Activated CD8-positive, alpha-beta memory T cell treated with anti-CD3 and anti-CD28 coated beads, Interleukin-2, amount 50 U/mL, for 1 hour (primary cell): Measurements from ENCODE around the gene ZFAND3.

Source experiments
- DNase-seq: peaks from one replicate; pipeline ENCODE4 v3.0.0-alpha.2; 2020; ENCODE audit errors: extremely low read depth

ZFAND3 gene

DNA sequence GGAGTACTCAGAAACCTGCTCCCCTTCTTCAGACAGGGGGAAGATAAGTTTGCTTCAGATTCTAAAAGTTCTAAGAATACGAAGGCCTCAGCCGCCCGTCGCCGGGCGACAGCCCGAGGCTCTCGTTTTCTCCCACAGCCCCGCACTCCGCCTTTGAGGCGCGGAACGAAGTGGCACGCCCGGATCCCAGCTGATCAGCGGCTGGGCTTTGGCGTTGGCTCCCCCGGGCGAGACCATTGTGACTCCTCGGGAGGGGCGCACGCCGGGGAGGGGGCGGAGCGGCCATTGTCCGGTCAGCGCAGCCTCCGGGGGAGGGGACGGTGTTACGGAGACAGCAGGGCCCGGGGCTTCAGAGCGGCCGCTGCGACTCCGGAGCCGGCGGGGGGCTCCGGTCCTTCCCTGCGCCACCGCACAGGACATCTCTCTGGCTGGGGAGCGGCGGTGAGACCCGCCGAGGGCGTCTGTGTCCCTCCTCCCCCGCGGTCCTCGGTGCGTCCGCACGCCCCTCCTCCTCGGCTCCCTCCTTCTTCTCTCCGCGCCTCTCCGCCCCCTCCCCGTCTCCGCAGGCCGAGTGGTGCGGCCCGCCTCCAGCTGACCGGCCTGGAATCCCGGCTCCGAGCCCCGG is at the start of gene ZFAND3:
Gene ZFAND3 (plus strand): TSS at position 551 of the 625 bp plus-strand sequence. CDS start 219 bp downstream, outside the sequence.
- DNase-seq = peak; percentile 81

DNA sequence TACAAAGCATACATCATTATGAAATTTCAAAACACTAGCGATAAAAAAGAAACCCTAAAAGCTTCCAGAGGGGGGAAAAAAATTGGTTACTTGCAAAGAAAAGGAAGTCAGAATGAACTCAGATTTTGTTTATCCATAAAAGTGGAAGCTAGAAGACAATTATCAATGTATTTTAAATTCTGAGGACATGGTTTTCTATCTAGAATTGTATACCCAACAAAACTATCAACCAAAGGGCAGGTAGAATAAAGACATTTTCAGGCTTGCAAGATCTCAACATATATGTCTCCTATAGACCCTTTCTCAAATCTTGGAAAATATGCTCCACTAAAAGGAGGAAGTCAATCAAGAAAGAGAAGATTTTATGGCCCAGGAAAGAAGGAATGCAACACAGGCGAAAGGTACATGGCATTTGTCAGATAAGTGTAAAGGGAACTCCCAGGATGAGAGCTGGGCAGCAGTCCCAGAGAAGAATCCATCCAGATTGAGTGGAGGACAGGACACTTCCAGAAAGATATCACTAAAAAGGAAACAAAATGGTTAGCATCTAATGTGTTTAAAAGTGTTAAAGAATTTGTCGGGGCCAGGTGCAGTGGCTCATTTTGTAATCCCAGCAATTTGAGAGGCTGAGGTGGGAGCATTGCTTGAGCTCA is 45.4 kb upstream of the ZFAND3 start:
- no peak for DNase-seq

DNA sequence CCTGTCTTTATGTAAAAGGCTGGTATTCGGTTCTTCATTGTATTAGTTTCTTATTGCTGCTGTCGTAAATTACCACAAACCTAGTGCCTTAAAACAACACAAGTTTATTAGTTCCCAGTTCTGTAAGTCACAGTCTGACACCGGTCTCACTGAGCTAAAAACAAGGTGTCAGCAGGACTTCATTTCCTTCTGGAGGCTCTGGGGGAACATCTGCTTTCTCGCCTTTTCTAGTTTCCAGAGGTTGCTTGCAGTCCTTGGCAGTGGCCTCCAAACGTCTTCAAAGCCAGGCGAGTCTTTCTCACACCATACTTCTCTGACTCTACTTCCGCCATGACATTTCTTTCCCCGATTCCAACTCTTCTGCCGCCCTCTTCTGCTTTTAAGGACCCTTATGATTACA is 43.0 kb upstream of the ZFAND3 start:
- DNase-seq = no peak

DNA sequence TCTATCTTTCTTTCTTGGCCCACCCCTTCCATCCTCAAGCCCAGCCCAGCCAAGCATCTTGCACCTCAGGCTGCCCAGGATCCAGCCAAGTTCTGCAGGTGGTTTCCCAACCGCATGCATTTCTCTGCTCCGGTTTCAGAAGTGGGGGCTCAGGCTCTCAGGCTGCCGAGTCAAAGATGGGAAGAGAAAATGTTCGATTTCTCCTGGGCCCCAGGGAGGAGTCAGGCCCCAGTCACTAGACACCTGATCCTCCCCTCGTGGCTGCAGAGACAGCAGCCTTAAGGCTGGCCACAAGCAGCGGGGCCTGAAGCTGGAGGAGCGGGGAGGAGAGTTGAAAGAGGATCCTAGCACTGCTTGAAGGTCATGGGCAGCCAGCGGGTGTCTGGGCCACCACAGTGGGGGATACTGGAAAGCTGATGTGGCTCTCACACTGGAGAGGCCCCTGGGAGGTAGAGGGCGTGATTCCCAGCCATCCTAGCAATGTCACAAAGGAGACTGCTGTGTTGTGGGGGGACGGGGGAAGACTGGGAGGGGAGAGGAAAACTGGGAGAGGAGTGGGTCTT is 42.2 kb upstream of the ZFAND3 start:
- DNase-seq = no peak

DNA sequence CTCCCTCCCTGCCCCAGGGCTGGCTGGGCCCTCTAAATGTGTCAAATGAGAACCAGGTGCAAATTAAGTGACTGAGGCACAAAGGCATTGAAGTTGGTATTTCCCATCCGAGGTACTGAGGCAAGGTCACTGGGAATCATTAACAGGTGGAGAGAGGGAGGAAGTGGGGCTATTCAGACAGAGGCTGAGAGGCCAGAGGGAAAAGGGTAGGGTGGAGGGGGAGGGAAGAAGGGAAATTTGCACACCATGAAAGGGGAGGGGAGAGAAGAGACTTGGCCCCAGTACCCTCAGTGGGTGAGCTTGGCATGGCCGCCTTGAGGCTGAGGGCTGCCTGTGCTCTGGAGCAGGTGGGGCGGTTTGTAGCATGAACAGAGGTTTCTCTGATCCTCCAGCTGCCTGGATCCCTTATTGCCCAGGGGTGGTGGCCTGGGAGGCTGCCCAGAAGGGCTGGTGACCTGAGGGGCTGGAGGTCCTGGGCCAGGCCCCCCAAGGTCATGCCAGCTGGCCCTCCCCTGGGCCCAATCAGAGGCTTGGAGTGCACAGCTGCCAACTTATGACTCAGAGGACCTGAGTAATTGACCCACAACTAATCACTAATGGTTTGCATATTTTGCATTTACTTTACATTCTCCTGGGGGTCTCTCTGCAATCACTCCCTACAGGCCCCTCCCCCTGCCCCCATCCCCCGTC is 40.3 kb upstream of the ZFAND3 start:
- DNase-seq = no peak

- no peak for DNase-seq
Observed at GRCh38 chr6:37779902-37780628, 39.5 kb upstream of the ZFAND3 start.

DNA sequence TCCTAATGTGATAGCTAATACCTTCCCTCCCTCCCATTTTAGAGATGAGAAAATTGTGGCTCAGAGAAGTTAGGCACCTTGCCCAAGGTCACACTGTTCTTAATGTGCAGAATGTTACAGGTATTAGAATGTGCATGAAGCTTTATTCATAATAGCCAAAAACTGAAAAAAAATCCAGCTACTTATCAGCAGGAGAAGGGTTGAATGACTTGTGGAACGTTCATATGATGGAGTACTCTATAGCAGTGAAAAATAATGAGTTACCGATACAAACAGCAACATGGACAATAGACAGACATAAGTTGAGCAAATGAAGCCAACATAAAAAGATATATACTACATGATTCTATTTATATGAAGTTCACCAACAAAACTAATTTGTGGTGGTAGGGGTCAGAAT is 37.7 kb upstream of the ZFAND3 start:
- no peak for DNase-seq

DNA sequence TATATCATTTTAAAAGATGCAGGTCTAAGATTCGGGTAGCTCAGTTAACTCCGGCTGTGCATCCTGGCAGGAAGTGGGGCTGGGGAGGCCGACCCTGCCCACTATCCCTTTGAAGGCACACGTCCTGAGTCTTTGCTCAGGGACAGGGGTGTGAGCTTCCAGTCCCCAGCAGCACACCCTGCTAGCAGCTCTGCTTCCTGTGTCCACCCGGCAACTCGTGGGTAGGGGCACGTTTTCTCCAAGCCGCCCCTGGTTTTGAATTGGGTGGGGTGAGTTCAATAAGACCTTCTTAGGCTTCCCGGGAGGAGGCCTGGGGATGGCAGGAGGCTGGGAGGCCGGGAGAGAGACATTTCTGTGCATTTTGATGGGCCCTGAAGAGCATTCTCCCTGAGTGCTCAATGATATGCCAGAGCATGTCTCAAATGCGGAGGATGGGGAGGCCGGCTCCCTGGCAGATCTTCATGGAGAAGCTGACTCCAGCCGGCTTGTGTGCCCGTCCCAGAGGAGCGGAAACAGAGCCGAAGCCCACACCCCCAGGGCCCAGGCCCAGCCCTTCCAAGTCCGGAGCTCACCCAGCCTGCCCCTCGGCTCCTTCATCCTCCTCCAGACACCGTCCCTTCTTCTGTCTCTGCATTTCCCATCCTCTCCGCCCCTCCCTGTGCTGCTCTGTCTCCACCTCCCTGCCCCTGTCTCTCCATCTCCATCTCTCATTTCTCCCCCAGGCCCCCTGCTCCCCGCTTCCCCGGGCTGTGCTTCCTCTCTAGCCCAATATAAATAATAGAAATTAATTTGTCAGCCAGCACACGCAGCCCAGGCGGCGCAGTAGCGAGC is 36.3 kb upstream of the ZFAND3 start:
- no peak for DNase-seq

DNA sequence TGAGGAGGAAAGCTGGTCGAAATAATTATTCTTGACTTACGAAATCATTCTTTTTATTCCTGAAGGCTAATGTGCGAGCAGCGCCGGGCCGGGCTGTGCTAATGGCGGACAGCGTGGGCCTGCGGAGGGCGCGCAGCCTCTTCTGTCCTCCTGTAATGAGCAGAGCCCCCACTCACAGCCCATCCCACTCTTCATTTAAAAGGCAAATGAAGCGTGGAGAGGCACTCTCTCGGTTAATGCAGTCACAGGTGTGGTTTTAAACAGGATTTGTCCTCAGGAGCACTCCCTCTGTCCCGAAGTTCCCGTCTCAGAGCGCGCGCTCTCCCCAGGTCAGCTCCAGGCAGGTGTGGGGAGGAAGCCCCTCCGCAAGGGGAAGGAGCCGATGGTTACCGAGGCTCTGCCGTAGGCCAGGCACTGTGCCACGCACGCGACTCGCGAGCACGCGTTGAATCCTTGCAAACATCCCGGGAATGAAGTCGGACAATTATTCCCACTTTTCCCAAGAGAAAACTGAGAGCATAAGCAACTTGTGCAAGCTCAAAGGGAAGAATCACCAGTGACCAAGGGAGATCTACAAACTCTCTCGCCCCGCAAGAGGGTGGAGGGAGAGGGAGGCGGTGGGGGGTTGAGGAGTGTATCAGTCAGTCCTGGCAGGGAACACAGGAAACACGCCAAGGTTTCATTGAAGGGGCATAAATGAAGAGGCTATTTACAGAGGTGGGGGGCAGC is 35.5 kb upstream of the ZFAND3 start:
- no peak for DNase-seq

DNA sequence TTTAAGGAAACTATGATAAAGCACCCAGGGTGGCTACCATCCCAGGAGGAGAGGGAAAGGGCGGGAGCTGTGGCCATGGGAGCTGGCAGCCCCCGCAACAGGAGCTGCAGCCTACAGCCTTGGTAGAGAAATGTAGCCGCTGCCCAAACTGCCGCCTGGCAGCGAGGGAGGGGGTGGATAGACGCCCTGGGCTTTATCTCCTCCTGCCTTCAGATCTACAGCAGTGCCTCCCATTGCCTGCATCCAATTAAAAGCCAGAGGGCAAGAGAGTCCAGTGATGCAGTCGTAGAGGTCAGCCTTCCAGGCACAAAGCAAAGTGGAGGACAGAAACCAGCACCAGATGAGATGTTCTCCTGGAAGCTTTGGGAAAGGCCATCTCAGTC is 35.0 kb upstream of the ZFAND3 start:
- DNase-seq = no peak

GRCh38 chr6:37785002-37785662 is 34.4 kb upstream of the ZFAND3 start:
- no peak for DNase-seq

DNA sequence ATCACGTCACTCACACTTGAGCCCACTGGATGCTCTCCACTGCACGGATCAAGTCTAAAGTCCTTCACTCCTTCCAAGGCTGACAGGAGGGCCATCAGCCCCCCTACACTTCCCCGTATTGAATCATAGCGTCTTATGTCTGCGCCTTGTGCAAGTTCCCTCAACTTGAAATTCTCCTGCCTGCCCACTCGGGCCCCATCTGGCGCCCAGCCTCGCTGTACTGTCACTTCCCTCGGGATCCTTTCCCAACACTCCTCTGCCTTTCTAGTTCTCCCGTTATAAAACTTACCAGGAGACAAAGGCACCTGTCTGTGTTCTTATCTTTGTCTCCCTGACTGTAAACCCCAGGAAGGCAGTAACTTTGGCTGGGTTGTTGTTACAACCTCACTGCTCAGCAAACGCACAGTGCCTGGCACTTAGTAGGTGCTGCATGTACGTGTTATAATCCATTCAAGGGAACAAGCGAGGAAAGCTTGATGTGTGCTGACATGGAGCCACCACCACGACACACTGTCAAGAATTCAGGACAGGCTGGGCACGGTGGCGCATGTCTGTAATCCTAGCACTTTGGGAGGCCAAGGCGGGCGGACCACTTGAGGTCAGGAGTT is 33.8 kb upstream of the ZFAND3 start:
- DNase-seq = no peak

DNA sequence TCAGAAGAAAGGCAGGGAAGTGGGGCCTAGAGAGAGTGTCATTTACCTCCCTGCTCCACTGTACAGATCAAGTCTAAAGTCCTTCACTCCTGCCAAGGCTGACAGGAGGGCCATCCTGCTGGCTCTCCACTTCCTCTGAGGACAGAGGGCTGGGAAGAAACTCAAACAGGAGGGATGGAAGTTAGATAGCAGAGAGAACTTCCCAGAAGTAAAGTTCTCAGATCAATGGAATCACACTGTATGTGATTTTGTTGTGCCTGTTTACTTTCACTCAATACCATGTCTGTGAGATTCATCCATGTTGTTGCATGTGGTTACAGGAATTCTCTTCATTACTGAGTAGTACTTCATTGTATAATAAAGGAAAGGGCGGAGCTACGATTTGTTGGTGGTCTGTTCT is 32.3 kb upstream of the ZFAND3 start:
- no peak for DNase-seq

DNA sequence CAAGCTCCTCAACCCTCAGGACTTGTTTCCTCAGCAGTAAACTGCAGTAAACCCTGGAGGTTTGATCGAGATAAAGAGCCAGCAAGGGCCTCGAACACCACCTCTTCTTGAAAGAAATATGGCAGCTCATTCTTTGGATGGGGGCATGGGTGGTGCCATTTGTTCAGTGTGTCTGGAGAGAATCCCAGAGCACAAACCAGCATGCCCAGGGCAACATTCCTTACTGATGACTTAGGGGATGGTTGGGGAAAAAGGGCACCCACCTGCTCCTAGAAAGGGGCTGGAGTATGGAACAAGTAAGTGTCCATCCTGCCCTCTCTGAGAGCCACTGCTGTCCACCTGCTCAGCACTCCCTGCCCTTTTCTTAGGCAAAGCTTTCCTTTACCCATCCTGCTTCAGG is 31.3 kb upstream of the ZFAND3 start:
- no peak for DNase-seq

- peak; percentile 30 for DNase-seq
Observed at GRCh38 chr6:37791156-37791919, 28.2 kb upstream of the ZFAND3 start.

DNA sequence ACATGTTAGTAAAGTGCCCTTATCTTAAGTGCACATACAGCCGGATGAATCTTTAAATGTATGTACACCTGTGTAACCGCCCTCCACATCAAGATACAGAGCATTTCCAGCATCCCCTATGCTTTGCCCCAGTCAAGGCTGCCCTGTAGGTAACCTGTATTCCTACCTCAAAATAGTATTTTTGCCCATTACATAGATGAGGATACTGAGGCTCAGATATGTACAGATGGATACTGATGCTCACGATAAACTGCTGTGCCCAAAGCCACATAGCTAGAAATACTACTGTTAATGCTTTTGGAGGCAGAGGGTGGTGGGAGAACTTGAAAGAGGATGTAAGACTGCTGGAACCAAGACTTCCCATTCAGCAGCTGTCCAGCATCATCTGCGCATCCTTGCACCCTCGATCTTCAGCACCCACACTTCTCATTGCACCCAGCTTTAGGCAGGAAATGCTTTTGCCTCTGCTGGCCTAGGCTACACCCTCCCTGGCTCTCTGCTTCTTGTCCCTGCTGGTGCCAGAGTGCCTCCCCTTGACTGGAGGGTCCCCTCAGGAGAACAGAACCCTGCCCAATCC is 27.0 kb upstream of the ZFAND3 start:
- no peak for DNase-seq

- no peak for DNase-seq
Observed at GRCh38 chr6:37793067-37793466, 26.5 kb upstream of the ZFAND3 start.

DNA sequence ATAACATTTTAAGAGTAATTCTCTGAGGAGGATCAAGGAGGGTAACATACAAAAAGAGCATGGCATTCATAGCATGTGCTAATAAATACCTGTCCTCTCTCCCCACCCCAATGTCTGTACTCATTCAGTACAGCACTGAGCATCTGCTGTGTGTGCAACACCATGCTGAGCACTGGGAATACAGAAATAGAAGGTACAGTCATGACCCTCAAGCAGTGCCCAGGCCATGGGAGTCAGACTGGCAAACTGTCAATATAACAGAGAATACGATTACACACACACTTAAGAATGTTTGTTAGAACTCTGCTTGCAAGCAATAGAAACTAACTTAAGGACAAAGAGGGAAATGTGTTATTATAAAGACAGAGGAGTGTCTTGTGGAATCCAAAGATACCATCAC is 24.7 kb upstream of the ZFAND3 start:
- no peak for DNase-seq
